GM18519 (cell line): ENCODE results near the gene AATK.

Experiments used
- ATAC-seq: cut with Tn5 transposase; IDR thresholded peaks from one replicate; pipeline ENCODE4 v1.9.1; 2021; ENCODE audit warnings: mild to moderate bottlenecking, moderate library complexity; ENCODE audit not compliant: unreplicated experiment, low FRiP score

Gene AATK

DNA sequence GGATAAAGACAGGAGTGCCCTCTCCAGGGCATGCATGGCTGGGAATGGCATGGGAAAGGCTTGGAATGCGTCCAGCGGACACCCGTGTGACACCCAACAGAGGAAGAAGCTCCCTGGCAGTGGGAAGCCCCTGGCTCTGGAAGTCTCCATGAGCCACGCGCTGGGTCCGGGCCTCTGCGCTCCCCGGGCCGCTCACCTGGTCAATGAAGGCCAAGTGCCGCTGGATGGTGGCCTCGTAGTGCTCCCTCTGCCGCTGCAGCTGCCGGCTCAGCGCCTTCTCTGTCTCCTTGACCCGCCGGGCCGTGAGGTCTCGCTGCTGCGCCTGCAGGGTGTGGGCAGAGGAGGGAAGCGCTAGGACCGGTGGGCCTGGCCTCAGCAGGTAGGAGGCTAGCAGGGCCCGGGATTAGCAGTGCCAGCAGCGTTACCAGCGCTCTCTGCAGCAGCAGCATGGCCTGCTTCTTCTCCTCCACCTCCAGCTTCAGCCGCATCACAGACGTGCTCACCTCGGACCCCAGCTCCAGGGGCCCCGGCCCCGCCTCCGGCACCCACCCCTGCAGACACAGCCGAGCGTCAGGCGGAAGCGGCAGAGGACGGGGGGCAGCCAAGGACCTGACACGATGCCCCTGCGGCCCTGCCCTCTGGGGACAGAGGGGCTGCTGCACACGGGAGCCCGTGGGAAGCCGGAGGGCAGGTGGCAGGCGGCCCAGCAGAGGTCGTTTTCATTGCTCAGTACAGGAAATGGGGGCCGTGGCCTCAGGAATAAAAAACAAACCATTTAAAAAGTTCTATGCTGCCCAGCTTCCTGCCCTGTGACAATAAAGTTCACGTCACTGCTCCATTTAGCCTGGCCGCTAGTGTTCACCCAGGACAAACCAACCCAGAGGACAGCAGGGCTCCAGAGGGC is 30.7 kb upstream of the AATK start:
- no peak for ATAC-seq

- ATAC-seq = no peak
Measured at GRCh38 chr17:81195941-81196495, 30.0 kb upstream of the AATK start.

- no peak for ATAC-seq
Measured at GRCh38 chr17:81194941-81195901, 29.2 kb upstream of the AATK start.

DNA sequence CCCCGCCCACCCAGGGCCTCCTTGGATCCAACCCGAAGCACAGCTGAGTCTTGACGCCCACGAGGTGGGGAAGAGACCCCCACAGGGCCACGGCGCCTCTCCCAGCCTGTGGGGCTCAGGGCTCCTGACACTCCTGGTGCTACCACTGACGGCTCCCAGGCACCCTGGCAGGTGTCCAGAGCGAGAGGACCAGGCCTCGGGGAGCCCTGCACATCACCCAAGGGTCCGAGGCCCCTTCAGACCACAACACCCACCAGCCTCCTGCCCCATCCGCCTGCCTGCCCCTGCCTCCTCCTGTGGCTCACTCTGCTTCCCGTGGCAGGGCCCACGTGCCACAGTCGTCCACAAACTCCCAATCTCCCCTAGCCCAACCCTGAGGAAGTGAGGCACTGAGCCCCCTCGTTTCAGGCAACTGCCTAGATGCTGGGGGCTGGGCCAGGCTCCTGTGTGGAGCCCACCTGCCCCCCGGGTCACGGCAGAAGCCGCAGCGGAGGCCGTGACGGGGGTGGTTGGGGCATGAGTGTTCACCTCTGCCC is 28.3 kb upstream of the AATK start:
- no peak for ATAC-seq

DNA sequence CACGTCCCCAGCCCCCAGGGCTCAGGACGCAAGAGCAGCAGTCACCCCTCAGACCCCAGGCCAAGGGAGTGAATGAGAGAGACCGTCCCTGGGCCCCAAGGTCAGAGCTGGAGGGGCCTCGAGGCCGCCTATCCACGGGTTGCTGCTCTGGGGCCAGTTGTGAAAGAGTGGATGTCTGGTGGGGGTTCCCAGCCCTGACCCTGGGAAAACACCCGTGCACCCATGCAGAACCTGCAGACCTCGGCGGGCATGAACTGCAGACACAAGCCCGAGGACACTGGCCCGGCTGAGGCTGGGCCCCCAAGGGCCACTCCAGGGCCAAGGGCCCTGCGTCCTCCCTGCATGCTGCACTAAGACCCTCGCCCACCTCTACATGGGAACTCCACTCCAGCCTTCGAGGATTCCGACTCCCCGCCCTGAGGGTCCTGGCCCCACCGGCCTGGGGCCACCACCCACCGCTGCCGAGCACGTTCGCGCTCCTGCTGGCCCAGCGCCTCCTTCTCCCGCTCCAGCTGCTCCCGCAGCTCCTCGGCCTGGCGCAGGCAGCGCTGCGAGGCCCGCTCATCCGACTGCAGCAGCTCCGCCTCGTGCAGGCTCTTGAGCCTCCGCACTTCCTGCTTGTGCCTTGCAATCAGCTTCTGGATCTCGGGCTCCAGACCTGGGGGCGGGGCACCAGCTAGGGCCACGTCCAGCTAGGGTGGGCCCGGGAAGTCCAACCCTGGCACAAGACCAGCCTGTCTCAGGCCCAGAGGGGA is 27.6 kb upstream of the AATK start:
- ATAC-seq = no peak

GRCh38 chr17:81193051-81193410 is 27.0 kb upstream of the AATK start:
- no peak for ATAC-seq

DNA sequence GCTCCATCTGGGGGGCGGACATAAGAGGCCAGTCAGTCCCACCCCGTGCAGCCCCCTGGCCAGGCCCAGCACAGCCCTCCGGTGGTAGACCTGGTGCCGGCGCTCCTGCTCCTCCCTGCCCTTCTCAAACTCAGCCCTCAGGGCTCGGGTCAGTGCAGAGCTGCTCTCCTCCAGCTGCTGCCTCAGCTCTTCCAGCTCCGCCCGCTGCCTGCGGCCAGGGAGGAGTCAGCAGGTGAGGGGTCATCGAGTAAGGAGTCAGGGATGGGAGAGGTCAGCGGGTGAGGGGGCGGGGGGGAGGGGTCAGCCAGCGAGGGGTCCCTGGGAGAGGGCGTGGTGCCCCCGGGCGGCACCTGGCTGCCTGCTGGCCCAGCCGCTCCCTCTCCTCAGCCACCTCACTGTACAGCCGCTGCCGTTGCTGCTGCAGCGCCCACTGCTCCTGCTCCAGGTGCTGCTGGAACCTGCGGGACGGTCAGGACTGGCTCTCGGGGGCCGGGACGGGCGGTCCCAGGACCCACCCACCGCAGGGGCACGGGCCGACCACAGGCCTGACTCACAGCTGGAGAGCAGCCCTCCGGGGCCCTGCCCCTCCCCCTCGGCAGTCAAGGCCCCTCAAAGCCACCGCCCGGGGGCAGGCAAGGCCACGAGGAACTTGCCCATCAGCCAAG is 26.5 kb upstream of the AATK start:
- ATAC-seq = no peak

DNA sequence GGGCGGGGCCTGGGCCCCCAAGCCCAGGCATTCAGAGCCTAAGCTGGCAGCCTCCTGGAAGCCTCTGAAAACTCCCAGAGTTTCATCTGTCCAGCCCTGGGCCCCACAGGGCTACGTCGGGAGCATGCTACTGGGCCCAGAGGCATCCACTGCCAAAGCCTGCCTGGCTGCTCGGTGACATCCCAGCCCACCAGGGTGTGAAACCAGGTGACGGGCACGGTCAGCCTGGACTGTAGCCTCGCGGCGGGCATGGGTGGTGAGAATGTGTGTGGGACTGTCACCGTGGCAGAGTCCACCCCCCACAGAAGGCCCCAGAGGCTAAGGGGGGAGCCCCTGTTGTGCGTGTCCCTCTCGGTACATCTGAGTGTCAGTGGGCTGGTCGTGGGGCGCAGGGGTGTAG is 25.6 kb upstream of the AATK start:
- no peak for ATAC-seq

- ATAC-seq = no peak
Measured at GRCh38 chr17:81191116-81191515, 25.1 kb upstream of the AATK start.

- no peak for ATAC-seq
Measured at GRCh38 chr17:81190591-81190990, 24.6 kb upstream of the AATK start.

- ATAC-seq = no peak
Measured at GRCh38 chr17:81189670-81190530, 23.9 kb upstream of the AATK start.

GRCh38 chr17:81189016-81189415 is 23.0 kb upstream of the AATK start:
- no peak for ATAC-seq

DNA sequence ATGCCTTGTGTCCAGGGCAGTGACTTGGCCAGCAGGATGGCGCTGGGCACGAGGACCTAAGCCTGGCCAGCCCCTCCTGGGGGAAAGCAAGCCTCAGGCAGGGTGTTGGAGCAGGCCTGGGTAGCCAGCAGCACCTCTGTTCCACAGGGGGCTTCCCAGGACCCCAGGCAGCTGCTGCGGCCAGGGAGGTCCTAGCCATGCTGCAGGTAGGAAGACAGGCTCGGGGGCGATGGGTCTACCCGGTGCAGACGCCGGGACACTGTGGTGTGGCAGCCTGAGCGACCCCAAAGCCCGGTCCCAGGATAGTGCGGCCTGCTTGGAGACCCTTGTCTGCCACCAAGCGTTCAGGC is 22.4 kb upstream of the AATK start:
- ATAC-seq = no peak

GRCh38 chr17:81187586-81188490 is 21.8 kb upstream of the AATK start:
- no peak for ATAC-seq

DNA sequence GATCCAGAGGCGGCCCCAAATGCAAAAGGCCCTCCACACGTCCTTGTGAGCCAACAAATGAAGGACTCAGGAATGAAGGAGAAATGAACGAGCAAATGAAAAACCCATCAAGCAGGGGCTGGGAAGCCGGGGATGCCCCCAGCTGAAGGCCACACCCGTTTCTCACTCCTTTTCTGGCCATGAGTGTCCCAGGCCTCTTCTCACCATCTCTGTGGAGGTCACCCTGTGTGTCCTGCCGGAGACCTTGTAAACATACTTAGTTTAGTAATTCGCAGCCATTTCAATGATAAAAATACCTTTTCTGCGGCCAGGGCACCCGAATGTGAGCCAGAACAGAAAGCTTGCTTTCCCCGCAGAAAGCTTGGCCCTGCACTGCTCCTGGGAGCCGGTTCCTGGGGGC is 21.1 kb upstream of the AATK start:
- no peak for ATAC-seq

DNA sequence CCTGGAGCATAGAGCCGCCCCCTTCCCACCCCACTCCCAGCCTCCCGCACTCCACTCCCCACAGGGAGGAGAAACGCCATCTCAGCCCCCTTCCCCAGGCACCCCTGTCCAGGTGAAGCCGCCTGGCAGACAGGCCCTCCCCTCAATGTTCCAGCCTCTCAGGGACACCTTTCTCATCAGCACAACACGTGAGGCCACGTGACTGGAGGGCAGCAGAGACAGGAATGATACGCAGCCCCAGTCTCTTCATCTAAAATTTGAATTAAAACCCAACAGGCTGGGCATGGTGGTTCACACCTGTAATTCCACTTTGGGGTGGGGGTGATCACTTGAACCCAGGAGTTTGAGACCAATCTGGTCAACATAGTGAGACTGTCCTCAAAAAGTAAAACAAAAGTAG is 20.2 kb upstream of the AATK start:
- no peak for ATAC-seq

GRCh38 chr17:81184555-81184954 is 18.5 kb upstream of the AATK start:
- ATAC-seq = no peak

- no peak for ATAC-seq
Measured at GRCh38 chr17:81183807-81184206, 17.8 kb upstream of the AATK start.
